ENCODE data around the gene RAB42.

GRCh38 chr1:28642847-28643635 is 51.0 kb downstream of the RAB42 start, which contains the start of gene TAF12:
- TF ChIP-seq, protein P1, sequence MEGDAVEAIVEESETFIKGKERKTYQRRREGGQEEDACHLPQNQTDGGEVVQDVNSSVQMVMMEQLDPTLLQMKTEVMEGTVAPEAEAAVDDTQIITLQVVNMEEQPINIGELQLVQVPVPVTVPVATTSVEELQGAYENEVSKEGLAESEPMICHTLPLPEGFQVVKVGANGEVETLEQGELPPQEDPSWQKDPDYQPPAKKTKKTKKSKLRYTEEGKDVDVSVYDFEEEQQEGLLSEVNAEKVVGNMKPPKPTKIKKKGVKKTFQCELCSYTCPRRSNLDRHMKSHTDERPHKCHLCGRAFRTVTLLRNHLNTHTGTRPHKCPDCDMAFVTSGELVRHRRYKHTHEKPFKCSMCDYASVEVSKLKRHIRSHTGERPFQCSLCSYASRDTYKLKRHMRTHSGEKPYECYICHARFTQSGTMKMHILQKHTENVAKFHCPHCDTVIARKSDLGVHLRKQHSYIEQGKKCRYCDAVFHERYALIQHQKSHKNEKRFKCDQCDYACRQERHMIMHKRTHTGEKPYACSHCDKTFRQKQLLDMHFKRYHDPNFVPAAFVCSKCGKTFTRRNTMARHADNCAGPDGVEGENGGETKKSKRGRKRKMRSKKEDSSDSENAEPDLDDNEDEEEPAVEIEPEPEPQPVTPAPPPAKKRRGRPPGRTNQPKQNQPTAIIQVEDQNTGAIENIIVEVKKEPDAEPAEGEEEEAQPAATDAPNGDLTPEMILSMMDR (IDR thresholded peaks at IDR 0.05; ENCODE audit: low read depth, low read length), result peak; percentile 47
- TF ChIP-seq EZH2phosphoT487 (IDR thresholded peaks at IDR 0.05; ENCODE audit: low read depth), result no peak
